Left renal pelvis (tissue), 4 donors: ENCODE results near the gene JUNB. TPM values are rescaled to one million over a fixed set of nuclear protein-coding genes. Genes with fewer than 3 reads are reported as not detected.

Experiments
- DNase-seq, 4 donors: peaks; one replicate each; pipeline ENCODE4 v3.0.0-alpha.2; 2013; ENCODE audit warnings: low read depth in 4 of 4, low spot score in 3 of 4
- polyA plus RNA-seq, 4 donors: library from polyadenylated mRNA; unstranded; fragments of 120-200 nt; gene quantifications; one replicate each; pipeline ENCODE4 v1.2.1, GENCODE V29; 2013; ENCODE audit not compliant: insufficient read length in 4 of 4

JUNB gene
- polyA plus RNA-seq, 4 donors = 13.8 to 678 (median 32.3) TPM

DNA sequence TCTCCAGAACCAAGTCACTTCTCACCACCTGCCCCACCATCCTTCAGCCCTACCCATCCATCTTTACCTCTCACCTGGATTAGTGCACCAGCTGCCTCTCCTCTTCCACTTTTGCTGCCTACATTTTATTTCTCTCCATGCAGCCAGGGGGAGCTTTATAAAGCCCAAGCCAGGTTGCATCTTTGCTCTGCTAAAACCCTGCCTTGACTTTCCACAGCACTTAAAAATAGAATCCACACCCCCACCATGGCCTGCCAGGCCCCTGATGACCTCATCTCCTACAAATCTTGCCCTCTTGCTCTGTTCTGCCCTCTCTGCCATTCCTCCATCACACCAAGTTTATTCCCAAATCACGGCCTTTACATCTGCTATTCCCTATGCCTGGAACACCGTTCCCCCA lies 17.7 kb upstream of the JUNB start:
- DNase-seq = no peak

DNA sequence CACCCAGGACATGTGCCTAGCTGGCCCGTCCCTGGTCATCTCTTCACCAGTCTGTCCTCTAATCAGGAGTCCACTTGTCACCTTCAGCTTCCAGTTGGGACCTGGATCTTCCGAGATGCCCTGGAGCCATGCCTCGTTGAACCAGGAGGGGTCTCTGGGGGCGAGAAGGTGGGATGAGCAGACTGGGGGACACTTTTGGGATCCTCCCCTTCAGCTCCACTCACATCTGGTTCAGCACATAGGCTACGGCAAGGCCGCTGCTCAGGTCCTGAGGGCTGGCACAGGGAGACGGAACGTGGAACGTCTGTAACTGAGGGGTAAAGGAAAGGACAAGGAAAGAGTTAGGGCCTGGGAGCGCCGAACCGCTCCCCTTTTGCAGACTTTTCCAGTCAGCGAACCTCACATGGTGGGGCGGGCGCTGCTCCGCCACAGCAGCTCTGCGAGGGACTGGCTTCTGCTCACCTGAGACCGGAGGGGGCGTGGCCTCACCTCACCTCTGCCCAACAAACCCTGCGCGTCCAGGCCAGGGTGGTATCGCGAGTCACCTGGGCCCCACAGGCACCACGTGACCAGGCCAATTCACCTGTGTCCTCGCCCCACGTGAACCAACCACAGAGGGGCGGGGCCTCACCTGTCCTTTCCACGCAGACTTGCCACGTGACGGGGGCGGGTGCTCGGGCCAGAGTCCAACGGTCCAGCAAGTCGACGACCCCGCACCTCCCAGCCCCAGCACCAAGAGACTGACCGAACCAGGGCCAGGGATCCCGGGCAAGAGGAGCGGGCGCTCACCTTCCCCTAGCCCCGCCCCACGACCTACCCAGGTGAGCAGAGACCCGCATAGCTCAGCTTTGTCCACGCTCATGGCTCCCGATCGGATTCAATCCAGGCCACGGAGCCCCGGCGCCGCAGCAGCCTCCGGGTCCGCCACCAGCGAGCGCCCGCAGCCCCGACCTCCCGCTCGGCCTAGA lies 16.4 kb upstream of the JUNB start, which contains the start of gene HOOK2:
TSS of gene HOOK2 (minus strand) at position 965 of the 968 bp plus-strand sequence. CDS start at position 862, 103 bp downstream.
- no peak for DNase-seq

DNA sequence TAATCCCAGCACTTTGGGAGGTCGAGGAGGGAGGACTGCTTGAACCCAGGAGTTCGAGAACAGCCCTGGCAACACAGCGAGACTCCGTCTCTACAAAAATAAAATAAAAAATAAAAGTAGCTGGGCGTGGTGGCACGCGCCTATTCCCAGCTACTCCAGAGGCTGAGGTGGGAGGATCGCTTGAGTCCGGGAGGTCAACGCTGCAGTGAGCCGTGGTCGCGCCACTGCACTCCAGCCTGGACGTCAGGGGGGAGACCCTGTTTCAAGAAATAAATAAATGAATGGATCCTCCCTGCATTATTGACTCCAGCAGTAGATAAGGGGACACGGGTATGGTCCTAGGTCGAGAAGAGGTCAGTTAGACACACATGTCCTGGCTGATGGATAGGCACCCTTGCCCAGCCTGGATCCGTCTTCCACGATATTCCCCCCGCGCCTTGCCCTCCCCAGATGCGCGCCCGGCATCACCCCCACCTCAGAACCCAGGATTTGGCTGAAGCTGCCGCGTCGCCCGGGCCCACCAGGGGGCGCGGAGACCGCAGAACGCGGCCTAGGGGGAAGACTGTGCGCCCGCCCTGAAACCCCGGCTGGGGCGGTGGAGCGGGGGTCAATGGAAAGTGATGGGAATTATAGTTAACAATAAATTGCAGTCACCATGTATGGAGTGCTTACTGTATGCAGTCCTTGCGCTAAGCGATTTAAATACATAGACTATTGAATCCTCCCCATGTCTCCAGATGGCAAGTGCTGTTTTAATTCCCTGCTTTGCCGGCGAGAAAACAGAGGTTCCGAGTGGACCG lies 13.9 kb upstream of the JUNB start:
- no peak for DNase-seq

DNA sequence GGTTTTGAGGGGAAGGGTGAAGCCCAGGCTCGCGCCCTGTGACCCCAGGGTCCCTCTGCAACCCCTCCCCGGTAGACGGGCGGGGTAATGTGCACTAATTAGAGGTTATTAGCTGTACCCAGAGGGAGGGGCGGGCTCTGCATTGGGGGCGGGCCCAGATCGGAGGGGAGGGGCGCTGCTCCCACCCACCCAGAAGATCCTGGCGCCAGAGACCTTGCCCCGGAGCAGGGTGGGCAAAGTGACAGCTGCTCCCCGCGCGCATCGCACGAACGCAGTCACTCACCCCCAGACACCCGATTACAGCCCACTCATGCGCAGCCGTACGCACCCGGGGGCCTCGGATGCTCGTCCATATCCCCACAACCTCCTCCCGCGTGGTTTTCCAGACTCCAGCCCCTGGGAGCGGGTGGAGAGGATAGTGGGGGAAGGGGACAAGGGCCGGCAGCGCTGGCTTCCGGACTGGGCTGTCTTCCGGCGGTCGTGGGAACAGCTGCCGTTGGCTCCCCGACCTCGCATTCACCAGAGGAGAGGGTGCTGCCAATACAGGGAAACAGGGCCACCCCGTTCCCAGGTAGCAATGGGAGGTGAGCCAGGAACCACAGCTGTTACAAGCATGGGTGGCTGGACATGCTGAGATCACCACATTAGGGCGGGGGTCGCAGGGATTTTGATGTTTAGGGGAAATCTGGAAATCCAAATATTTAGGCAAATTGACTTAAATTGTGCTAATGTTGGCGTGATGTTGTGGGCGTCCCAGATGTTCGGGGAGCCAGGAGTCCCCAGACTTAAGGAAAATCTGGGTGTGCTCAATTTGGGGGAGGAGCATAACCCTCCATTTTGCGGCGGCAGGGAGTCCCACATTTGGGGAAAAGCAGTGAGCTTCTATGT lies 13.0 kb upstream of the JUNB start:
- no peak for DNase-seq

DNA sequence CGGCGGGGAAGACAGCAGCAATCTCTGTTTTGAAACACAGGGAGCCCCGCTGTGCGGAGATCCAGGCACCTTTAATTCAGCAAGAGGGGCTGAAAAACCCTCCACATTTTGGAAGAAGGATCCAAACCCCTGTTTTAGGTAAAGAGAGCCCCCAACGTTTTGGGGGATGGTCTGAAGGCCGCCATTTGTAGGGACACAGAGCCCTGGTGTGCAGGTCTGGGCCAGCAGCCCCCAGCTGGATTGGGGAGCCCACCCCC lies 12.5 kb upstream of the JUNB start:
- DNase-seq = no peak

DNA sequence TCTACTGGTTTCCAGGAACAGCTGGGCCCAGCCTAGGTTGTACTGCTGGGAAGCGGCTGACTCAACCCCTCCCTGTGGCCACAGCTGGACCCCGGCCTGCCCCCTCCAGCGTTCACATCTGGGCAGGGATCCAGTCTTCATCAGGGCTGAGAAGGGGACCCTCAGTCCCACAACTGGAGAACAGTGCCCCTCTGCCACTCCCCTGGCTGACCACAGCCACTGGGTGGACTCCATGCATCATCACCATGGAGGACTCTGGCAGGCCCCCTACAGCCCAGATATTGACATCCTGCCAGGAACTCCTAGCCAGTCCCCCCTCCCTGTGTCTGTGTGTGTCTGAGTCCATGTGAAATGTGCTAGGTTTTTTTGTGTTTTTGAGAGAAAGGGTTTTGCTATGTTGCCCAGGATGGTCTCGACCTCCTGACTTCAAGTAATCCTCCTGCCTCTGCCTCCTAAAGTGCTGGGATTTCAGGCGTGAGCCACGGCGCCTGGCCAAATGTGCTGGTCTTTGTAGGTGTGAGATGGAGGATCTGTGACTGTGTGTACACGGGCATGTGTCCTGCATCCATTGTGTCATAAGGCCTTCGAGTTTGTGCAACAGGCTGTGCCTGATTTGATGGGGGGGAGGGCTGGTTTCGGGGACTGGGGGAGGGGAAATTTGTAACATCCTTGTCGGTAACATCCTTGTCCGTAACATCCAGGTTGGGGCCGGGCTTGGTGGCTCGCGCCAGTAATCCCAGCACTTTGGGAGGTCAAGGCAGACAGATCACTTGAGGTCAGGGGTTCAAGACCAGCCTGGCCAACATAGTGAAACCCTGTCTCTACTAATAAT lies 11.9 kb upstream of the JUNB start:
- no peak for DNase-seq

DNA sequence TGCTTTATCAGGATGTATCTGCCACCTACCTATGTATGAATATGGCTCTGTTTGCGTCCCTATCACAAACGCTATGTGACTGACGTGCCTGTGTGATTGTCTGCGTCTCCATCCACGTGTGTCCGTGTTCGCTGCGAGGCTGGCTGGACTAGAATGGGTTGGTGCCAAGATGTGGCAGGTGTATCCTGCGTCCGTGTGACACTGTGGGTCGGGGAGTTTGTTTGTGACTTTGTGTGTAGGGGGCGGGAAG lies 9.2 kb upstream of the JUNB start:
- DNase-seq = no peak

DNA sequence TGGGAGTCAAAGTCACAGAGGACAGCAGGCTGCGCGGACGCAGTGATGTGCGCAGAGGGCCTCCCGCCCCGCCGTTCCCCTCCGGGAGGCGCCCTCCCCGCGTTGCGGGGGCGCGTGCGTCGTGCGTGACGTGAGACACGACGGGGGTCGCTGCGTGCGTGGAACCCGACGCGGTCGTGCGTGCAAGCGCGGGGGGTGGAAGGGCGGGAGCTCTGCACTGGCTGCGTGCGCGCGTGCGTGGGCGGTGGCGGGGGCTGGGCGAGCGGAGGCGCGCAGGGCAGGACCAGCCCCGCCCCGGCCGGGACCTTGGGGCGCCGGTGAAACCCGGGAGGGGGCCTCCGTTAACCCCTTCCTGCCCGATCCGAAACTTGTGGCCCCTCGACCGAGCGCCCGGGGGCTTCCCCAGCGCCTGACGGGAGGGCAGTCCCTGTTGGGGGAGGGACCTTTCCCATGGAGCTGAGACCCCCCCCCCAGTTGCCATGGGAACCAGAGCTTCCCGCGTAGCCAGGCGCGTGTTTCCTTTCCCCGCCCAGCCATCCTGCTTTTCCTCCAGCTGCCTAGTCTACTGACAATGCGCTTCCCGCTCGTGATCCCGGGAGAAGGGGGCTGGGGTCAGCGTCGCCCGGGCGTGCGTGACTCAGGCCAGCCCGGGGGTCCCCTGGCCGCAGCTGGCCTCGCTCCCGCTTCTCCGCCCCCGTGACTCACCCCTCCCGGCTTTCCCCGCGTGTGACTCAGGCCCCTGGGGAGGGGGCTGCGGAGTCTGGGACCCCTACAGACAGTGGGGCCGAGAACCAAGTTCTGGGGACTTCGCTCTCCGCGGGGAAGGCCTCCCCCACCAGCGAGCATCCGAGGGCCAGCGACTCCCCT lies 8.6 kb upstream of the JUNB start:
- no peak for DNase-seq

DNA sequence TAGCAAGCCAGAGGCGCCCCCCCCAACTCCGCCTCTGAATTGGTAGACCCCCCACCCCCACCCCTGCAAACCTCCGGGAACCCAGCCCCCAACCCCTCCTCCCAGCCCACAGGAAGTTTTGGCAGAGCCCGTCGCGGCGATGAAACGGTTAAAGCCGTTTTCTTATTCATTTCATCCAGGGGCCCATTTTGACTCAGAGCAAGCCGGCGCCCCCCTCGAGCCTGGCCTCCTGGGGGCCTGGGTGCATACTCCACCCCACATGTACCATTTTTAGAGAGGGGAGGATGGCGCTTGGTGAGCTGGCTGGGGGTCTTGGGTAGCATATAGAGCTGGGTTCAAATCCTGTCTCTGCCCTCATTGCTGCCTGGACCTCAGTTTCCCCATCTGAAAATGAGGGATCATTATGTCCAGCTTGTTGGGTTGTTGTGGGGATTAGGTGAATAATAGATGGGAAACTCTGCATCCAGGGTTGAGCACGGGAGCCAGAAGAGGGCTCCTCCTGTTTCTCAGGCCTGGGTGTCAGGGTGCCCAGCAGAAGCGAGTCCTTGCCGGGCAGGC lies 7.9 kb upstream of the JUNB start:
- no peak for DNase-seq

DNA sequence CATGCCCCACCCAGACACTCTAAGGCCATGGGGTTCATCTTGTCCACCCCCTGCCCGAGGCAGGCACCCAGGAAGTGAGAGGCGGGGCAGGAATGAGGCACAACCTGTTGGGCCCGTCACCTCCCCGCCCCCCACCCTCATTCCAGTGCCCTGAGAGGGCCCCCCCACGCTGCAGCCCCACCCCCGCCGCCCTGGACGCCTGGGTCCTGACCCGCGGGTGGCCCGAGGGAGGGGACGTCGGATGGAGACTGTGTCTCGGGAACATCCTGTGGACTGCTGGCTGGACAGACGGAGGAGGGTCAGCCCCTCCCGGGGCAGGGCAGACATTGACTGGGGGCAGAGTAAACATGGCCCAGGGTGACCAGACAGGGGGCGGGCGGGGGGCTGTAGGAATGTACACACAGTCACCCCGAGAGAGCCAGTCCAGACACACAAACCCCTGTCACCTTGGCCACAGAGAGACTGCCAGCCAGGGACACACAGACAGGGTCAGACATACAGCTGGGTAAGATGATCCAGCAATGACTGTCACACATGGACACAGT lies 7.4 kb upstream of the JUNB start:
- DNase-seq = no peak

DNA sequence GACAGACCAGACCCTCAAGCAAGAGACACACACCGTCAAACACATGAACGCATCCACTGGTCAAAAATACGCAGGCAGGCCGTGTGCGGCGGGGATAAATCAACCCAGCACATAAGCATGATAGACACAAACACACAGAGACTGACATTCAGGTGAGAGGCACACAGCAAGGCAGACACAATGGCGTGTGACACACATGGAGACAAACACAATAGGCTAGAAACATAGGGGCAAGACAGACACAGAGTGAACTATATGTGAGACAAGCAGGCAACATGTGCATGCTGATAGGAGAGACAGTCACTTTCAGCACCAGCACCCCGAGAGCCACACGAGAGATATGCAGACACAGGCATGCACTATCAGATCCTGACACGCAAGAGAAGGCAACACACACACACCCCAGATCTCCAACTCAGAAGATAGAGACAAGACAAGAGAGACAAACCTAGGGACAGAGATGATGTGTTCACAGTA lies 6.9 kb upstream of the JUNB start:
- DNase-seq = no peak

DNA sequence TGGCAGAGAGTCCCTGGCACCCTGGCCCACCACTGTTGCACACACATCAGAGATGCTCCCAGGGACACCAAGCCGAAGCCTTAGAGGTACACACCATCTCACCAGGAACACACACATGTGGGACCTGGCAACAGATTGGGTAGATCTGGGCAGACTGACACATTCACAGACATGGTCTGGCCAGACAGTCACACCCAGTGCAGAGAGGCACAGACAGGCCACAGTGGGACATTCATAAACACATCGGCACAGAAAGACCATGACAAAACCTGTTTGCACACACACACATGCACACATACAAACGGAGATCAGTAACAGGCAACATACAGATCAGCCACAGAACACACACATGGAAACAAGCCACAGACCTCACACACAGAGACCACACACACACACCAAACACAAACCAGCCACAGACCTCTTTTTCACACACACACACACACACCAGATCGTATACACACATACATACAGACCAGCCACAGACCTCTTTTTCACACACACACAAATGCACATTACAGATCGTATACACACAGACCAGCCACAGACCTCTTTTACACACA lies 6.3 kb upstream of the JUNB start:
- no peak for DNase-seq

DNA sequence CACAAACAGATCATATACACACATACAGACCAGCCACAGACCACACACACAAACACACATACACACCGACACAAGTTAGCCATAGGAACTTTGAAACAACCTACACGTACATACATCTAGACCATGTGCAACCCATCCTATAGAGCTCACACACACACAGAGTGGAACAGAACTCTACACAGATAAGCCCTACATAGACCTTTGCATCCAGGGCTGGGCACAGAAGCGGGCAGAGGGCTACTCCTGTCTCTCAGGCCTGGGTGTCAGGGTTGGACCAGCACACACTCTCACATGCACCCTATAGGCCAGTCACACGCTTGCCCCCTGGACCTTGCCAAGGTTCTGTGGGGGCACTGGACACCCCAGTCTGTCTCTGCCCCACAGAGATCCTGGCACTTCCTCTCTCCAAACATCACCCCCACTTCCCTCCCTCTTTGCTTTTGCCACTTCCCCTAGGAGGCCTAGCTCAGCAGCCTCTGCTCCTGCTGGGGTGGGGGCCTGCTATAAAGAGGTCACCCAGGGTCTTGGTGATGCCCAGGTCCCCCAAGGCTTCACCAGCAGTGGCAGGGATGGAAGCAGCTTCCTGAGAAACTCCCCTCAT lies 5.8 kb upstream of the JUNB start:
- DNase-seq = no peak

DNA sequence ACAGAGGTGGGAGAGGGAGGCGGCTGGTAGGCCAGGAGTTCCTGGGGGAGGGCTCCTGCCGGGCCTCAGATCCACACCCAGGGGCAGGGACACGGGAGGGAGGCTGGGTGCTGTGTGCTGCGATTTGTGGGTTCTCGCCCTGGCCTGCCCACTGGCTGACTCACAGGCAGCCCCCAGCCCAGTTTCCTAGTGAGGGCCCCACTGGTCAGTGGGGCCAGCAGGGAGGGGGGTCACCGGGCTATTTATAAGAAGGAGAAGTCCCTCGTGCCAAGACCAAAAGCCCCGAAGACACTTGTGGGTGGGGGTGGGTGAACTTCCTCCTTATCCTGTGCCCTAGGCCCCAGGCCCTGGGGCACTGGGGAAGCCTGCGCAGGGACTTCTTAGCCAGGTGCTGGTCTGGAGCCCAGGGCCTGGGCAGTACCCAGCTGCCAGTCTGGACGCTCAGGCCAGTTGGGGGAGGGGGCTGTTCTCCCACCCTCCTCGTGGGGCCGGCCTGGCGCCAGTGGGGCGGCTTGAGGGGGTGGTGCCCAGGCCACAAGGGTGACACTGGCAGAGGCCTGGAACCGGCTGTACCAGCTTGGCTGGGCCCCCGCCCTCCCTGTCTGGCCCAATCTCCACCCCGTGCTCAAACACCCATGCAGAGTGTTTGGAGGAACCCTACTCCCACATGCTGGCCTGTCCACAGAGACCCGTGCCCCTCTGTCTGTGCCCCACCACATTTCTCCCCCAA lies 5.0 kb upstream of the JUNB start:
- no peak for DNase-seq

DNA sequence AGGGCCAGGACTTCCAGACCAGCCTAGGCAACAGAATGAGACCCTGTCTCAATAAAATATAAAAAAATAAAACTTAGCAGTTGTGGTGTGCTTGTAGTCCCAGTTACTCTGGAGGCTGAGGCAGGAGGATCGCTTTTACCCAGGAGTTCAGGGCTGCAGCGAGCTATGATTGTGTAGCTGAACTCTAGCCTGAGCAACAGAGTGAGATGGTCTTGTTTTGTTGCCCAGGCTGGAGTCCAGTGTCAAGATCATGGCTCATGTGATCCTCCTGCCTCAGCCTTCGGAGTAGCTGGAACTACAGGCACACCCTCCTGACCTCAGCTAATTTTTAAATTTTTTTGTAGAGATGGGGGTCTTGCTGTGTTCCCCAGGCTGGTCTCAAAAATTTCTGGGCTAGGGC lies 4.3 kb upstream of the JUNB start:
- no peak for DNase-seq

DNA sequence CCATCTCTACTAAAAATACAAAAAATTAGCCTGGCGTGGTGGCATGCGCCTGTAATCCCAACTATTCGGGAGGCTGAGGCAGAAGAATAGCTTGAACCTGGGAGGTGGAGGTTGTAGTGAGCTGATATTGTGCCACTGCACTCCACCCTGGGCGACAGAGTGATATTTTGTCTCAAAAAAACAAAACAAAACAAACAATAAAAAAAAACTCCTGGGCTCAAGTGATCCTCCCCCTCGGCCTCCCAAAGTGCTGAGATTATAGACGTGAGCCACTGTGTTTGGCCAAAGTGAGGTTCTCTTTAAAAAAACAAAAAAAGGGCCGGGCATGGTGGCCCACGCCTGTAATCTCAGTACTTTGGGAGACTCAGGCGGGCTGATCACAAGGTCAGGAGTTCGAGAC lies 3.8 kb upstream of the JUNB start:
- no peak for DNase-seq

DNA sequence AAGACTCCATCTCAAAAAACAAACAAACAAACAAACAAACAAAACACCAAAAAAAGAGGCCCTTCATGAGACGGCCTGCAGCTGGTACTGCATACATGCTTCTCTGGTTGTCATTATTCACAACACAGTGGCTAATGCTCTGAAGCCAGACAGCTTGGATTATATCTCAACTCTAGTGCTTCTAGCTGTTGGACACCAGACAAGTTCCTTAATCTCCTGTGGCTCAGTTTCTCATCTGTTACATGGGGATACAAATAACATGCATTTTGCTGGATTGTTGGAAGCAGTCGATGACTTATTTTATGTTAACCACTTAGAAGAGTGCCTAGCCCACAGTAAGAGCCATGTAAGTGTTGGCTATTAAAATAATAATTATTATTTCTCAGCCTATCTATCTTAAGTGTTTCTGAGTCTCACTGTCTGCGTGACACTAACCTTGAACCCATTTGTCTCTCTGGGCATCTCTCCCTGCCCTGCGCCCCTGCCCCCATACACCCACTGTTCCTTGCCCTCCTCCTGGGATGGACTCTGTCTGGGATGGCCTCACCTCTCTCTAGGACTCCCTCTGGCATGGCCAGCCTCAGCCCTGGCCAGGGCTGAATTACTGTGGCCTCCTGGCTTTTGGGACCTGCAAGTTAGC lies 3.1 kb upstream of the JUNB start:
- no peak for DNase-seq
